Mesothelial cell of epicardium (in vitro differentiated cells): Measurements from ENCODE around the gene R3HDM2. TPM values are rescaled to one million over a fixed set of nuclear protein-coding genes. Genes with fewer than 3 reads are reported as not detected.

ENCODE experiments used
- DNase-seq, 2 experiments: peaks; one replicate each; pipeline ENCODE4 v3.0.0; 2021; ENCODE audit warnings: low spot score in 2 of 2; ENCODE audit not compliant: unreplicated experiment in 2 of 2
- H3K27ac Mint-ChIP-seq: 2 replicates; pipeline ENCODE4 v1.8.0; 2021; ENCODE audit warnings: mixed read lengths
- H3K27me3 Mint-ChIP-seq: 2 replicates; pipeline ENCODE4 v1.8.0; 2021; ENCODE audit warnings: low read depth, mixed read lengths
- H3K36me3 Mint-ChIP-seq: 2 replicates; pipeline ENCODE4 v1.8.0; 2021; ENCODE audit warnings: mixed read lengths
- H3K4me1 Mint-ChIP-seq: 2 replicates; pipeline ENCODE4 v1.8.0; 2021; ENCODE audit warnings: mixed read lengths
- H3K4me3 Mint-ChIP-seq: 2 replicates; pipeline ENCODE4 v1.8.0; 2021; ENCODE audit warnings: mild to moderate bottlenecking, moderate library complexity, mixed read lengths
- H3K9me3 Mint-ChIP-seq: 2 replicates; pipeline ENCODE4 v1.8.0; 2021; ENCODE audit warnings: mixed read lengths
- CTCF ChIP-seq: fragments of 200-600 bp; sonication (generic); IDR thresholded peaks from one replicate; pipeline ENCODE4 v1.5.0; 2021; ENCODE audit warnings: antibody characterized with exemption; ENCODE audit not compliant: unreplicated experiment
- total RNA-seq: library from RNA; stranded (reverse); gene quantifications from 3 replicates; pipeline ENCODE4 v1.2.1, GENCODE V29; 2021

R3HDM2 gene
- total RNA-seq, 1 donor from 2014 or later: 111 TPM

GRCh38 chr12:57390174-57390573 lies 40.7 kb downstream of the R3HDM2 start:
- Mint-ChIP-seq H3K27ac (peak overlapping the region; percentile 47), H3K27me3 (no peaks in the 10 kb centered on the region), H3K9me3 (no peaks in the 10 kb centered on the region), H3K4me1 (peaks cover 6% of the 10 kb centered on the region), H3K36me3 (peaks cover 41% of the 10 kb centered on the region), H3K4me3 (no peak overlapping the region)
- DNase-seq: no peak
- no peak for TF ChIP-seq CTCF

- Mint-ChIP-seq H3K36me3 (peaks cover 35% of the 10 kb centered on the region), H3K27ac (no peak overlapping the region)
Observed at GRCh38 chr12:57389033-57389432, 41.8 kb downstream of the R3HDM2 start.

GRCh38 chr12:57388425-57388824 lies 42.4 kb downstream of the R3HDM2 start:
- Mint-ChIP-seq H3K4me1 (peaks cover 6% of the 10 kb centered on the region), H3K27me3 (no peaks in the 10 kb centered on the region), H3K36me3 (peaks cover 31% of the 10 kb centered on the region), H3K27ac (no peak overlapping the region), H3K9me3 (no peaks in the 10 kb centered on the region), H3K4me3 (no peak overlapping the region)
- DNase-seq: no peak
- no peak for TF ChIP-seq CTCF

More at GRCh38 chr12:57389033-57389432, 41.8 kb downstream of the R3HDM2 start:
- Mint-ChIP-seq H3K4me3 (no peak overlapping the region), H3K27me3 (no peaks in the 10 kb centered on the region), H3K4me1 (peaks cover 6% of the 10 kb centered on the region), H3K9me3 (no peaks in the 10 kb centered on the region)
- no peak for DNase-seq
- TF ChIP-seq CTCF: no peak

GRCh38 chr12:57386187-57386720 lies 44.6 kb downstream of the R3HDM2 start:
- Mint-ChIP-seq H3K36me3 (peaks cover 21% of the 10 kb centered on the region), H3K4me1 (peaks cover 6% of the 10 kb centered on the region), H3K4me3 (no peak overlapping the region), H3K9me3 (no peaks in the 10 kb centered on the region), H3K27ac (no peak overlapping the region), H3K27me3 (no peaks in the 10 kb centered on the region)
- TF ChIP-seq CTCF: no peak
- DNase-seq: no peak

GRCh38 chr12:57385586-57385985 lies 45.3 kb downstream of the R3HDM2 start:
- H3K4me1 Mint-ChIP-seq: peaks cover 6% of the 10 kb centered on the region
- no peak overlapping the region for H3K27ac Mint-ChIP-seq
- no peak for TF ChIP-seq CTCF
- no peaks in the 10 kb centered on the region for H3K27me3 Mint-ChIP-seq
- no peaks in the 10 kb centered on the region for H3K9me3 Mint-ChIP-seq
- no peak overlapping the region for H3K4me3 Mint-ChIP-seq
- DNase-seq: no peak
- peaks cover 23% of the 10 kb centered on the region for H3K36me3 Mint-ChIP-seq

GRCh38 chr12:57384478-57384877 lies 46.4 kb downstream of the R3HDM2 start:
- H3K9me3 Mint-ChIP-seq: no peaks in the 10 kb centered on the region
- no peaks in the 10 kb centered on the region for H3K4me1 Mint-ChIP-seq
- TF ChIP-seq CTCF: no peak
- H3K36me3 Mint-ChIP-seq: peaks cover 19% of the 10 kb centered on the region
- no peak overlapping the region for H3K27ac Mint-ChIP-seq
- H3K4me3 Mint-ChIP-seq: no peak overlapping the region
- no peak for DNase-seq
- H3K27me3 Mint-ChIP-seq: no peaks in the 10 kb centered on the region
